ENCODE results near the gene MAIP1. TPM values are rescaled to one million over a fixed set of nuclear protein-coding genes. Genes with fewer than 3 reads are reported as not detected.

MAIP1 gene
- polyA plus RNA-seq, 1 of the 3 experiments (the other 2 are of a cell fraction), result 11.5 TPM

GRCh38 chr2:199929262-199929661 is 26.1 kb upstream of the MAIP1 start:
- DNase-seq, result no peak
- TF ChIP-seq EZH2phosphoT487 (IDR thresholded peaks at IDR 0.05; ENCODE audit: borderline replicate concordance, low read depth) (no peak), REST (IDR thresholded peaks at IDR 0.05; ENCODE audit: low read depth, low read length) (no peak), USF2 (IDR thresholded peaks at IDR 0.05; ENCODE audit: borderline replicate concordance, low read depth, low read length) (no peak), GABPA (IDR thresholded peaks at IDR 0.05; ENCODE audit: low read depth) (no peak), MXI1 (IDR thresholded peaks at IDR 0.05; ENCODE audit: low read depth, low read length) (no peak), FOSL2 (IDR thresholded peaks at IDR 0.05; ENCODE audit: borderline replicate concordance, low read depth) (no peak), GATA2 (CRISPR knock-in tag; IDR thresholded peaks at IDR 0.05) (no peak), CTCF (IDR thresholded peaks at IDR 0.05) (no peak), JUND (IDR thresholded peaks at IDR 0.05) (no peak), USF1 (IDR thresholded peaks at IDR 0.05; ENCODE audit: borderline replicate concordance, low read depth) (no peak)
- Histone ChIP-seq H3K4me3 (ENCODE audit: low read depth in 2 of 2, low read length in 1 of 2) (no peak overlapping the region), H3K4me1 (ENCODE audit: control insufficient read depth in 1 of 2, insufficient read depth in 2 of 2, low read depth in 1 of 2, low read length in 1 of 2) (peaks cover 0 to 21% of the 10 kb centered on the region in 2 experiments; a peak in 1 of 4 replicates), H3K9ac (no peak overlapping the region), H3K27me3 (ENCODE audit: insufficient read depth) (no peaks in the 10 kb centered on the region), H3K9me3 (no peaks in the 10 kb centered on the region), H3K36me3 (replicated peaks in 1 of 2; ENCODE audit: control insufficient read depth in 1 of 2, insufficient read depth in 2 of 2, low read length in 1 of 2) (peaks cover 61 to 71% of the 10 kb centered on the region in 2 experiments), H3K27ac (ENCODE audit: low read depth in 2 of 2, low read length in 1 of 2) (no peak overlapping the region), H4K20me1 (ENCODE audit: insufficient read depth) (no peaks in the 10 kb centered on the region), H3F3A (replicated peaks; ENCODE audit: insufficient read depth) (peaks cover 40% of the 10 kb centered on the region), H3K79me2 (ENCODE audit: insufficient read depth) (peaks cover 56% of the 10 kb centered on the region), H2AFZ (ENCODE audit: low read depth) (no peak overlapping the region), H3K9me2 (no peaks in the 10 kb centered on the region), H3K4me2 (no peak overlapping the region)
- ChIA-PET CTCF (no interaction called here), POLR2A (no interaction called here)
- WGBS (ENCODE audit: low lambda C conversion rate), result 97% methylated on average over 2 of the region's 2 CpGs
